ENCODE measurements around the gene MSTN.

DNA sequence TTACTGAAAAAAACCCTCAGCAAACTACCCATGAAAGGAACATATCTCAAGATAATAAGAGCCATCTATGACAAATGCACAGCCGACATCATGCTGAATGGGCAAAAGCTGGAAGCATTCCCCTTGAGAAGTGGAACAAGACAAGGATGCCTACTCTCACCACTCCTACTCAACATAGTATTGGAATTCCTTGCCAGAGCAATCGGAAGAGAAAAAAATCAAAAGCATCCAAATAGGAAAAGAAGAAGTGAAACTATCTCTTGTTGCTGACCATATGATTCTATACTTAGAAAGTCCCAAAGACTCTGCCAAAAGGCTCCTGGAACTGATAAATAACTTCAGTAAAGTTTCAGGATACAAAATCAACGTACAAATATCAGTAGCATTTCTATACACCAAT is 40.6 kb upstream of the MSTN start:
- TF ChIP-seq, protein P1, sequence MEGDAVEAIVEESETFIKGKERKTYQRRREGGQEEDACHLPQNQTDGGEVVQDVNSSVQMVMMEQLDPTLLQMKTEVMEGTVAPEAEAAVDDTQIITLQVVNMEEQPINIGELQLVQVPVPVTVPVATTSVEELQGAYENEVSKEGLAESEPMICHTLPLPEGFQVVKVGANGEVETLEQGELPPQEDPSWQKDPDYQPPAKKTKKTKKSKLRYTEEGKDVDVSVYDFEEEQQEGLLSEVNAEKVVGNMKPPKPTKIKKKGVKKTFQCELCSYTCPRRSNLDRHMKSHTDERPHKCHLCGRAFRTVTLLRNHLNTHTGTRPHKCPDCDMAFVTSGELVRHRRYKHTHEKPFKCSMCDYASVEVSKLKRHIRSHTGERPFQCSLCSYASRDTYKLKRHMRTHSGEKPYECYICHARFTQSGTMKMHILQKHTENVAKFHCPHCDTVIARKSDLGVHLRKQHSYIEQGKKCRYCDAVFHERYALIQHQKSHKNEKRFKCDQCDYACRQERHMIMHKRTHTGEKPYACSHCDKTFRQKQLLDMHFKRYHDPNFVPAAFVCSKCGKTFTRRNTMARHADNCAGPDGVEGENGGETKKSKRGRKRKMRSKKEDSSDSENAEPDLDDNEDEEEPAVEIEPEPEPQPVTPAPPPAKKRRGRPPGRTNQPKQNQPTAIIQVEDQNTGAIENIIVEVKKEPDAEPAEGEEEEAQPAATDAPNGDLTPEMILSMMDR (IDR thresholded peaks at IDR 0.05), result no peak
- TF ChIP-seq POLR2A (IDR thresholded peaks at IDR 0.05) (no peak), POLR2AphosphoS5 (IDR thresholded peaks at IDR 0.05) (no peak), EP300 (IDR thresholded peaks at IDR 0.05) (no peak)

Measured in suprapubic skin (tissue), 4 donors.